ENCODE measurements around the gene SPATA2L.

GRCh38 chr16:89655062-89655643 is 46.4 kb downstream of the SPATA2L start:
- TF ChIP-seq CTCF (conservative IDR thresholded peaks at IDR 0.05; ENCODE audit: low read depth, low read length), result no peak
- TF ChIP-seq EZH2 (IDR thresholded peaks at IDR 0.05; ENCODE audit: low read length, unreplicated experiment), result no peak
